Gastrocnemius medialis (tissue), 4 donors: ENCODE data around the gene AKNA.

Experiments used
- POLR2A ChIP-seq, 2 donors: fragments of 450-650 bp; IDR thresholded peaks; one replicate each; pipeline ENCODE4 v1.6.1; 2017; ENCODE audit warnings: antibody characterized with exemption in 2 of 2, mild to moderate bottlenecking in 2 of 2, moderate library complexity in 2 of 2
- TF ChIP-seq, protein P1 (sequence below), 5 experiments: fragments of 450-650 bp in 3 of 5; fragments of 200-600 bp in 2 of 5; sonication (generic) in 2 of 5; IDR thresholded peaks in 4 of 5; conservative IDR thresholded peaks in 1 of 5; 1 replicate in 4 of 5; 2 replicates in 1 of 5; pipeline ENCODE4 v1.5.1; 2016 to 2019; ENCODE audit warnings: antibody characterized with exemption in 5 of 5, mild to moderate bottlenecking in 3 of 5, moderate library complexity in 3 of 5

DNA sequence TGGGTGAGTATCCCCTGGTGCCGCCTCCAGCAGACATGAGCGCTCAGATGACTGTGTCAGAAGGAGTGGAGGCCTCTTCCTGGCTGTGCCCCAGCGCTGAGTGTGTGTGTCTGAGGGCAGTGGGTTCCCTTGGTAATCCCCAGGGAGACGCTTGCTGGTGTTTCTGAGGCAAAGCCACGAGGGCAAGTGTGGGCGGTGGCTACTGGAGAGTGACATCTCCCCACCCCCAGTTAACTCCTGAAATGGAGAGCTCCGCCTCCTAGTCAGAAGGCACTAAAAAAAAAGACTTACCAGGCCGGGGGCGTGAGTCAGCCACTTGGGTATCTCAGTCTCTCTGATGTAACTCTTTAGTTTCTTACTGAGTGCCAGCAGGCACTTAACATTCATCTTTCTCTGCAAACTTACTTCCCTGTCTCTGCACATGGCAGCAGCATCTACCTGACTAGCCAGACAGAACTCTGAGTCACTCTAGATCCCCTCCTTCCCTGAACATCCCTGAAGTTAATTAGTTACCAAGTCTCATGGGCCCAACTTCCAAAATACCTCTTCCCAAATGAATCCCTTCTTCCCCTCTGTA, 38.8 kb downstream of the AKNA start:
- TF ChIP-seq POLR2A (IDR thresholded peaks at IDR 0.05), result peak in 1 of 2 donors; percentile 10
- TF ChIP-seq, protein P1, sequence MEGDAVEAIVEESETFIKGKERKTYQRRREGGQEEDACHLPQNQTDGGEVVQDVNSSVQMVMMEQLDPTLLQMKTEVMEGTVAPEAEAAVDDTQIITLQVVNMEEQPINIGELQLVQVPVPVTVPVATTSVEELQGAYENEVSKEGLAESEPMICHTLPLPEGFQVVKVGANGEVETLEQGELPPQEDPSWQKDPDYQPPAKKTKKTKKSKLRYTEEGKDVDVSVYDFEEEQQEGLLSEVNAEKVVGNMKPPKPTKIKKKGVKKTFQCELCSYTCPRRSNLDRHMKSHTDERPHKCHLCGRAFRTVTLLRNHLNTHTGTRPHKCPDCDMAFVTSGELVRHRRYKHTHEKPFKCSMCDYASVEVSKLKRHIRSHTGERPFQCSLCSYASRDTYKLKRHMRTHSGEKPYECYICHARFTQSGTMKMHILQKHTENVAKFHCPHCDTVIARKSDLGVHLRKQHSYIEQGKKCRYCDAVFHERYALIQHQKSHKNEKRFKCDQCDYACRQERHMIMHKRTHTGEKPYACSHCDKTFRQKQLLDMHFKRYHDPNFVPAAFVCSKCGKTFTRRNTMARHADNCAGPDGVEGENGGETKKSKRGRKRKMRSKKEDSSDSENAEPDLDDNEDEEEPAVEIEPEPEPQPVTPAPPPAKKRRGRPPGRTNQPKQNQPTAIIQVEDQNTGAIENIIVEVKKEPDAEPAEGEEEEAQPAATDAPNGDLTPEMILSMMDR (IDR thresholded peaks at IDR 0.05 in 4 of 5, conservative IDR thresholded peaks at IDR 0.05 in 1 of 5), result no peak
